ENCODE results near the gene ENPP4.

DNA sequence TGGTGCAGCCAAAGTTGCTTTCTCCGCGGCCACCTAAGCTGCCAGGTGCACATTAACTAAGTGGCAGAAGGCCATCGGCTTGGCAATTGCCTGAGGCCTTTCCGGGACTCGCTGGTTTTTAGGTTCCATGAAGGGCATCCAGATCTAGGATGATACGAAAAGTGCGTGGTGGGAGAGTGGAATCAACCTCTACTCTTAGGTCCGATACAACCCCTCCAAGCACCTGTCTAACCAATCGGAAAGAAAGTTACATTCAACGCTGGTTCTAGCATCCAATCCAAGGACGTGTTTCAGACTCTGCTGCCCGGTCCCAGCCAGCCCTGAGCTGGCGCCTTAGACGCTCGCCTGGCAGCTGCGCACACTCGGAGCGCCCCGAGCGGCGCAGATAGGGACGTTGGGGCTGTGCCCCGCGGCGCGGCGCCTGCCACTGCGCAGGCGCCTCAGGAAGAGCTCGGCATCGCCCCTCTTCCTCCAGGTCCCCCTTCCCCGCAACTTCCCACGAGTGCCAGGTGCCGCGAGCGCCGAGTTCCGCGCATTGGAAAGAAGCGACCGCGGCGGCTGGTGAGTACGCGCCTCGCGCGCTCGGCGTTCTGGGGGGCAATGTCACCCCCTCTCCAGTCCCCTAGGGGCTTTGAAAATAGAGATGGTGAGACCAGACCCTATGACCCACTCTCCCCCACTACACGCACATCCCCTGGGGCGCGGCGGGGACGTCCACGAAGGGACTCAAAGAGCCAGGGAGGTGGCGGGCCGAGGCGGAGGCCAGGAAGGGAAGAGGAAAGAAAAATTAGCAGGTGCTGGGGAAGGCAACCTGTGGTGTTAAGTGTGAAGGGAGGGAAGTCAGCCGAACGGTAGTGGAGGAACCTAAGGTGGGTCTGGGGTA, at the start of gene ENPP4:
- TF ChIP-seq CTCF (IDR thresholded peaks at IDR 0.05): peak in 3 of 5 experiments; percentile 11 to 17 (median 15)
- no peak for TF ChIP-seq EP300 (IDR thresholded peaks at IDR 0.05; ENCODE audit: low read depth)

All from transverse colon (tissue), 3 donors.